ENCODE results near the gene CPAMD8. TPM values are rescaled to one million over a fixed set of nuclear protein-coding genes. Genes with fewer than 3 reads are reported as not detected.

CPAMD8 gene
- total and polyA plus RNA-seq, 9 of the 15 experiments (the other 6 are each of a cell fraction or from before 2014, with no cell fraction given): 0.20 to 2.1 (median 1.3) TPM

- TF ChIP-seq NR0B1 (IDR thresholded peaks at IDR 0.05; ENCODE audit: partially characterized antibody): no peak
- TF ChIP-seq TBP (optimal IDR thresholded peaks at IDR 0.05; ENCODE audit: low read depth, low read length): peak; percentile 50
- TF ChIP-seq KAT7 (CRISPR knock-in tag; IDR thresholded peaks at IDR 0.05; ENCODE audit: borderline replicate concordance): peak; percentile 89
- no peak for TF ChIP-seq HDAC2 (IDR thresholded peaks at IDR 0.05)
- TF ChIP-seq SMAD4 (CRISPR knock-in tag; conservative IDR thresholded peaks at IDR 0.05): peak; percentile 93
- no peak for TF ChIP-seq ZNF518B (CRISPR knock-in tag; IDR thresholded peaks at IDR 0.05)
- TF ChIP-seq EHMT2 (IDR thresholded peaks at IDR 0.05): no peak
- TF ChIP-seq ASH1L (IDR thresholded peaks at IDR 0.05; ENCODE audit: borderline replicate concordance, low read depth, partially characterized antibody): no peak
- TF ChIP-seq CREB3L1 (IDR thresholded peaks at IDR 0.05; ENCODE audit: borderline replicate concordance, low read depth): peak; percentile 53; the same call in 1 of the 2 replicates
- no peak for TF ChIP-seq LEF1 (IDR thresholded peaks at IDR 0.05)
- TF ChIP-seq SRSF3 (IDR thresholded peaks at IDR 0.05; ENCODE audit: insufficient read depth, low read length): 0 out of 2 replicates have a peak, but pooled peaks have one; percentile 72
- peak; percentile 72 to 74; a peak in 2 of 4 replicates for TF ChIP-seq UBTF (IDR thresholded peaks at IDR 0.05; ENCODE audit: borderline replicate concordance in 1 of 2, low read depth in 2 of 2, low read length in 2 of 2)
- no peak for TF ChIP-seq NCOA2 (IDR thresholded peaks at IDR 0.05; ENCODE audit: partially characterized antibody in 2 of 2)
- no peak for TF ChIP-seq POLR2AphosphoS2 (IDR thresholded peaks at IDR 0.05; ENCODE audit: low read length)
These were observed 136.6 kb downstream of the CPAMD8 start (continued) for GRCh38 chr19:16889883-16890460.
